ENCODE results near the gene FAM83C.

DNA sequence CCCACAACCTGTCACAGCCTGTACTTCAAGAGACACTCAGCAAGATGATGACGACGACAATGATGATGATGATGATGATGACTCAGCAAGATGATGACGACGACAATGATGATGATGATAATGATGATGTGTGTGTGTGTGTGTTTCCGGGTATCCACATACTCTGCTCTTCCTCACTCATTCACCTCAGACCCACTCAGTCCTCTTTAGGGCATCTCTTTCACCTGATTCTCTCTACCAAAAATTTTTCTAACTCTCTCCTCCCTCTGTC, 6.5 kb downstream of the FAM83C start:
- TF ChIP-seq SUZ12 (IDR thresholded peaks at IDR 0.05; ENCODE audit: extremely low read depth, insufficient read depth, insufficient read length) (no peak), YY1 (IDR thresholded peaks at IDR 0.05; ENCODE audit: insufficient read depth, insufficient read length) (no peak), ZNF274 (IDR thresholded peaks at IDR 0.05; ENCODE audit: low read depth, low read length) (no peak)

Data from NT2/D1 (cell line).